Psoas muscle (tissue), 8 donors: ENCODE results near the gene ZBTB47. TPM values are rescaled to one million over a fixed set of nuclear protein-coding genes. Genes with fewer than 3 reads are reported as not detected.

Experiments
- ATAC-seq, 4 donors: fragments of 200-7000 bp; cut with Tn5 transposase; one replicate each; pipeline ENCODE4 v1.9.1; 2020; ENCODE audit warnings: moderate library complexity in 3 of 4, mild to moderate bottlenecking in 2 of 4
- DNase-seq, 2 donors: peaks; one replicate each; pipeline ENCODE4 v3.0.0-alpha.2; 2020
- H3K27ac ChIP-seq: fragments of 200-600 bp; one replicate; pipeline ENCODE4 v1.8.0; 2022
- H3K27me3 ChIP-seq, 3 donors: fragments of 200-600 bp in 1 of 3; one replicate each; pipeline versions ENCODE4 v1.6.1 to v1.8.0; 2013 to 2022; ENCODE audit warnings: low read length in 2 of 3, mild to moderate bottlenecking in 2 of 3, moderate library complexity in 1 of 3; ENCODE audit not compliant: insufficient read depth in 3 of 3
- H3K36me3 ChIP-seq, 2 donors: fragments of 200-600 bp in 1 of 2; one replicate each; pipeline versions ENCODE4 v1.6.1 to v1.8.0; 2013 to 2022; ENCODE audit warnings: low read depth in 1 of 2, mild to moderate bottlenecking in 1 of 2, moderate library complexity in 1 of 2; ENCODE audit not compliant: insufficient read depth in 1 of 2
- H3K4me1 ChIP-seq: fragments of 200-600 bp; one replicate; pipeline ENCODE4 v1.8.0; 2022
- H3K4me3 ChIP-seq: fragments of 200-600 bp; one replicate; pipeline ENCODE4 v1.8.0; 2022; ENCODE audit warnings: mild to moderate bottlenecking
- H3K9me3 ChIP-seq: fragments of 200-600 bp; one replicate; pipeline ENCODE4 v1.8.0; 2022
- CTCF ChIP-seq: fragments of 200-600 bp; IDR thresholded peaks from one replicate; pipeline ENCODE4 v1.8.0; 2022; ENCODE audit warnings: antibody characterized with exemption
- WGBS, 3 donors: extraction: QIAGEN DNeasy Blood & Tissue Kit; methylation state at CpG; one replicate each; pipeline versions ENCODE4 v1.1.6 to v1.1.7; 2013; 5-methylcytosine and 5-hydroxymethylcytosine counted together
- intact Hi-C, 2 donors: fragments of 100-400 bp; cut with DNase I; formaldehyde crosslinking; loops; one replicate each; pipeline versions ENCODE4 v1.11.0 to v1.14.2; 2022
- polyA plus RNA-seq, 3 donors: library from polyadenylated mRNA; stranded (reverse); fragments of 200-250 nt; gene quantifications; one replicate each; pipeline ENCODE4 v1.2.3, GENCODE V29; 2013
- total RNA-seq, 4 donors: library from RNA; stranded (reverse); fragmentation: NEBNext Ultra II Directional in 2 of 4; extraction: Animal tissue kit (Norgen Biotek cat#: 25700) in 2 of 4; gene quantifications; one replicate each; pipeline versions ENCODE4 v1.2.1 to v1.2.4, GENCODE V29; 2021 to 2023
- donor health status: healthy with polysubstance abuse.
- donor health status: DM: no; HTN: no; CAD: no; lungs with moderate emphysema.
- donor health status: Bipolar disorder and iron deficiency.
- donor health status: healthy.
- donor health status: DM: yes; HTN: yes; CAD: no.
- donor health status: DM: no; HTN: no; CAD: no.
- donor health status: DM: no; HTN: no; CAD: no.
- donor health status: DM: yes; HTN: yes; CAD: no.

Gene ZBTB47
- total and polyA plus RNA-seq, 7 donors = 41.6 to 151 (median 90.3) TPM

GRCh38 chr3:42667523-42668412, 14.3 kb downstream of the ZBTB47 start:
- Histone ChIP-seq H3K36me3 (peaks cover 0 to 12% of the 10 kb centered on the region in 2 donors), H3K4me1 (peaks cover 37% of the 10 kb centered on the region), H3K27me3 (no peaks in the 10 kb centered on the region), H3K9me3 (no peaks in the 10 kb centered on the region), H3K4me3 (no peak overlapping the region), H3K27ac (peak overlapping the region; percentile 78)
- ATAC-seq (peak; percentile 32 to 48 (median 40)), DNase-seq (peak in 1 of 2 donors; percentile 35)
- WGBS, 3 donors = 31 to 46% (median 33%) methylated on average over 8 of the region's 8 CpGs
- no peak for TF ChIP-seq CTCF
- intact Hi-C loops = no loop called here

GRCh38 chr3:42668413-42668760, 14.9 kb downstream of the ZBTB47 start:
- ATAC-seq = peak in 2 of 4 donors; percentile 11 to 12
- H3K27me3 ChIP-seq = no peaks in the 10 kb centered on the region
- TF ChIP-seq CTCF = no peak
- intact Hi-C loops = no loop called here
- H3K4me3 ChIP-seq = no peak overlapping the region
- H3K27ac ChIP-seq = peak overlapping the region; percentile 78
- peaks cover 37% of the 10 kb centered on the region for H3K4me1 ChIP-seq
- peaks cover 0 to 8% of the 10 kb centered on the region in 2 donors for H3K36me3 ChIP-seq
- no peaks in the 10 kb centered on the region for H3K9me3 ChIP-seq
- 79 to 85% (median 80%) methylated on average over 2 of the region's 2 CpGs for WGBS, 3 donors
- no peak for DNase-seq

GRCh38 chr3:42668793-42669217, 15.3 kb downstream of the ZBTB47 start:
- intact Hi-C loops = no loop called here
- peak in 1 of 2 donors; percentile 29 for DNase-seq
- Histone ChIP-seq H3K9me3 (no peaks in the 10 kb centered on the region), H3K4me3 (no peak overlapping the region), H3K4me1 (peaks cover 37% of the 10 kb centered on the region), H3K27ac (no peak overlapping the region), H3K27me3 (no peaks in the 10 kb centered on the region), H3K36me3 (peaks cover 0 to 5% of the 10 kb centered on the region in 2 donors)
- TF ChIP-seq CTCF = no peak
- ATAC-seq = peak in 3 of 4 donors; percentile 23 to 27 (median 26)
- 48 to 56% (median 53%) methylated on average over 4 of the region's 4 CpGs for WGBS, 3 donors

GRCh38 chr3:42670051-42670576, 16.6 kb downstream of the ZBTB47 start:
- Histone ChIP-seq H3K4me3 (no peak overlapping the region), H3K27ac (no peak overlapping the region), H3K36me3 (no peaks in the 10 kb centered on the region), H3K9me3 (no peaks in the 10 kb centered on the region), H3K27me3 (no peaks in the 10 kb centered on the region), H3K4me1 (peaks cover 37% of the 10 kb centered on the region)
- WGBS, 3 donors = 75 to 84% (median 80%) methylated on average over 7 of the region's 7 CpGs
- TF ChIP-seq CTCF = no peak
- no peak for DNase-seq
- intact Hi-C loops = no loop called here
- ATAC-seq = no peak
